Activated naive CD4-positive, alpha-beta T cell treated with anti-CD3 and anti-CD28 coated beads for 36 hours (primary cell): ENCODE measurements around the gene FCN3. TPM values are rescaled to one million over a fixed set of nuclear protein-coding genes. Genes with fewer than 3 reads are reported as not detected.

Experiments used
- CTCF ChIA-PET: fragments of 350-600 bp; sonication (Branson Sonifier 250); formaldehyde crosslinking; loops from one replicate; lab custom pipeline; 2021; ENCODE audit warnings: antibody characterized with exemption; lab: Charles Lee
- DNase-seq: peaks from one replicate; pipeline ENCODE4 v3.0.0-alpha.2; 2020
- H3K27ac Mint-ChIP-seq: one replicate; pipeline ENCODE4 v1.8.0; 2021; ENCODE audit warnings: mild to moderate bottlenecking, mixed read lengths
- H3K27me3 Mint-ChIP-seq: one replicate; pipeline ENCODE4 v1.8.0; 2021; ENCODE audit warnings: low read depth, mixed read lengths
- H3K36me3 Mint-ChIP-seq: one replicate; pipeline ENCODE4 v1.8.0; 2021; ENCODE audit warnings: low read depth, mixed read lengths
- H3K4me1 Mint-ChIP-seq: one replicate; pipeline ENCODE4 v1.8.0; 2021; ENCODE audit warnings: low read depth, mixed read lengths
- H3K4me3 Mint-ChIP-seq: one replicate; pipeline ENCODE4 v1.8.0; 2021; ENCODE audit warnings: mild to moderate bottlenecking, moderate library complexity, mixed read lengths
- H3K9me3 Mint-ChIP-seq: one replicate; pipeline ENCODE4 v1.8.0; 2021; ENCODE audit warnings: mixed read lengths
- intact Hi-C: fragments of 100-400 bp; cut with micrococcal nuclease; formaldehyde crosslinking; loops from one replicate; pipeline ENCODE4 v1.15.1; 2023
- total RNA-seq, 2 experiments: library from RNA; stranded (reverse); gene quantifications; one replicate each; pipeline ENCODE4 v1.2.3, GENCODE V29; 2021

Gene FCN3
- total RNA-seq, 2 experiments from 2014 or later = not detected

GRCh38 chr1:27372022-27372807 lies 2.4 kb downstream of the FCN3 start:
- no peak for DNase-seq
- H3K27me3 Mint-ChIP-seq = no peaks in the 10 kb centered on the region
- intact Hi-C loops = no loop called here
- no peak overlapping the region for H3K4me3 Mint-ChIP-seq
- peaks cover 7% of the 10 kb centered on the region for H3K4me1 Mint-ChIP-seq
- H3K36me3 Mint-ChIP-seq = no peaks in the 10 kb centered on the region
- H3K27ac Mint-ChIP-seq = no peak overlapping the region
- CTCF ChIA-PET = interaction anchor here (0.7 to 1.6 kb wide), 3 partner anchors 39 to 1637 kb away, joined by 3 to 4 read pairs (median 3); no protein-coding TSS in a partner anchor
- H3K9me3 Mint-ChIP-seq = no peaks in the 10 kb centered on the region

- Mint-ChIP-seq H3K4me1 (peaks cover 25% of the 10 kb centered on the region), H3K4me3 (no peak overlapping the region), H3K36me3 (no peaks in the 10 kb centered on the region), H3K9me3 (no peaks in the 10 kb centered on the region), H3K27me3 (no peaks in the 10 kb centered on the region), H3K27ac (no peak overlapping the region)
- DNase-seq = no peak
- CTCF ChIA-PET = interaction anchor here (0.8 to 2.1 kb wide), 3 partner anchors 12 to 70 kb away, joined by 3 to 6 read pairs (median 4); no protein-coding TSS in a partner anchor
- intact Hi-C loops = no loop called here
These were observed 5.6 kb downstream of the FCN3 start for GRCh38 chr1:27368869-27369582.

- Mint-ChIP-seq H3K9me3 (no peaks in the 10 kb centered on the region), H3K36me3 (no peaks in the 10 kb centered on the region), H3K4me1 (peaks cover 25% of the 10 kb centered on the region), H3K27me3 (no peaks in the 10 kb centered on the region), H3K27ac (no peak overlapping the region), H3K4me3 (peak overlapping the region; percentile 71)
- CTCF ChIA-PET = interaction anchor here (0.7 to 1.5 kb wide), 4 partner anchors 16 to 34 kb away, joined by 3 to 4 read pairs (median 4); partner anchors contain the start of gene CD164L2
- intact Hi-C loops = loop anchor here (2.0 kb wide), 1 partner anchor 44 kb away; the partner anchor contains the start of gene TMEM222
- DNase-seq = no peak
These were observed 7.4 kb downstream of the FCN3 start for GRCh38 chr1:27367160-27367650.

- intact Hi-C loops = loop anchor here (2.0 kb wide), 1 partner anchor 44 kb away; the partner anchor contains the start of gene TMEM222
- no peaks in the 10 kb centered on the region for H3K9me3 Mint-ChIP-seq
- peaks cover 25% of the 10 kb centered on the region for H3K4me1 Mint-ChIP-seq
- no peaks in the 10 kb centered on the region for H3K36me3 Mint-ChIP-seq
- H3K27ac Mint-ChIP-seq = no peak within 1 kb of the TSS
- CTCF ChIA-PET = interaction anchor here (0.6 to 2.2 kb wide), 9 partner anchors 9 to 296 kb away, joined by 3 to 14 read pairs (median 3); partner anchors contain the start of gene CD164L2
- no peaks in the 10 kb centered on the region for H3K27me3 Mint-ChIP-seq
- peak within 1 kb of the TSS; percentile 83 for H3K4me3 Mint-ChIP-seq
- DNase-seq = peak; percentile 72
These were observed 8.0 kb downstream of the FCN3 start, which contains the start of gene MAP3K6 for GRCh38 chr1:27366411-27367159. MAP3K6 (minus strand) TSS chr1:27366961; CDS start chr1:27366597, 364 bp downstream.

GRCh38 chr1:27366113-27366410 lies 8.6 kb downstream of the FCN3 start:
- H3K4me3 Mint-ChIP-seq = peak overlapping the region; percentile 83

GRCh38 chr1:27365372-27366112 lies 9.1 kb downstream of the FCN3 start:
- peak overlapping the region; percentile 34 for H3K27ac Mint-ChIP-seq
- H3K27me3 Mint-ChIP-seq = no peaks in the 10 kb centered on the region

More at GRCh38 chr1:27366113-27366410, 8.6 kb downstream of the FCN3 start:
- Mint-ChIP-seq H3K27ac (no peak overlapping the region), H3K36me3 (no peaks in the 10 kb centered on the region), H3K4me1 (peaks cover 25% of the 10 kb centered on the region), H3K27me3 (no peaks in the 10 kb centered on the region), H3K9me3 (no peaks in the 10 kb centered on the region)
- DNase-seq = peak; percentile 80
- CTCF ChIA-PET = interaction anchor here (0.6 to 2.2 kb wide), 10 partner anchors 9 to 297 kb away, joined by 3 to 14 read pairs (median 3); partner anchors contain the start of gene CD164L2
- intact Hi-C loops = loop anchor here (2.0 kb wide), 1 partner anchor 43 kb away; the partner anchor contains the start of gene TMEM222

GRCh38 chr1:27364696-27365371 lies 9.8 kb downstream of the FCN3 start:
- H3K27me3 Mint-ChIP-seq = no peaks in the 10 kb centered on the region
- DNase-seq = no peak
- no peaks in the 10 kb centered on the region for H3K36me3 Mint-ChIP-seq
- peaks cover 27% of the 10 kb centered on the region for H3K4me1 Mint-ChIP-seq
- H3K9me3 Mint-ChIP-seq = no peaks in the 10 kb centered on the region
- H3K27ac Mint-ChIP-seq = no peak overlapping the region
- H3K4me3 Mint-ChIP-seq = peak overlapping the region; percentile 83
- intact Hi-C loops = no loop called here
- CTCF ChIA-PET = interaction anchor here (0.9 to 2.2 kb wide), 4 partner anchors 8 to 32 kb away, joined by 3 to 14 read pairs (median 4); no protein-coding TSS in a partner anchor

More at GRCh38 chr1:27365372-27366112, 9.1 kb downstream of the FCN3 start:
- CTCF ChIA-PET = interaction anchor here (0.9 to 2.2 kb wide), 9 partner anchors 8 to 243 kb away, joined by 3 to 14 read pairs (median 3); partner anchors contain the start of gene CD164L2
- Mint-ChIP-seq H3K9me3 (no peaks in the 10 kb centered on the region), H3K4me1 (peaks cover 25% of the 10 kb centered on the region), H3K36me3 (no peaks in the 10 kb centered on the region), H3K4me3 (peak overlapping the region; percentile 83)
- intact Hi-C loops = loop anchor here (2.0 kb wide), 1 partner anchor 43 kb away; the partner anchor contains the start of gene TMEM222
- DNase-seq = peak; percentile 87

- intact Hi-C loops = no loop called here
- CTCF ChIA-PET = no interaction called here
- peaks cover 28% of the 10 kb centered on the region for H3K4me1 Mint-ChIP-seq
- H3K27me3 Mint-ChIP-seq = no peaks in the 10 kb centered on the region
- H3K4me3 Mint-ChIP-seq = no peak overlapping the region
- H3K36me3 Mint-ChIP-seq = no peaks in the 10 kb centered on the region
- H3K27ac Mint-ChIP-seq = no peak overlapping the region
- no peak for DNase-seq
- H3K9me3 Mint-ChIP-seq = no peaks in the 10 kb centered on the region
These were observed 10.6 kb downstream of the FCN3 start for GRCh38 chr1:27363766-27364695.

- peaks cover 39% of the 10 kb centered on the region for H3K4me1 Mint-ChIP-seq
These were observed 13.1 kb downstream of the FCN3 start for GRCh38 chr1:27361553-27361952.

GRCh38 chr1:27361044-27361402 lies 13.6 kb downstream of the FCN3 start:
- H3K4me1 Mint-ChIP-seq = peaks cover 45% of the 10 kb centered on the region
- intact Hi-C loops = no loop called here
- H3K4me3 Mint-ChIP-seq = no peak overlapping the region
- DNase-seq = no peak
- H3K27me3 Mint-ChIP-seq = no peaks in the 10 kb centered on the region
- H3K27ac Mint-ChIP-seq = no peak overlapping the region
- H3K36me3 Mint-ChIP-seq = no peaks in the 10 kb centered on the region
- CTCF ChIA-PET = interaction anchor here (1.4 kb wide), 1 partner anchor 59 kb away, joined by 4 read pairs; no protein-coding TSS in a partner anchor
- H3K9me3 Mint-ChIP-seq = no peaks in the 10 kb centered on the region

More at GRCh38 chr1:27361553-27361952, 13.1 kb downstream of the FCN3 start:
- Mint-ChIP-seq H3K4me3 (no peak overlapping the region), H3K36me3 (no peaks in the 10 kb centered on the region), H3K9me3 (no peaks in the 10 kb centered on the region), H3K27me3 (no peaks in the 10 kb centered on the region), H3K27ac (no peak overlapping the region)
- CTCF ChIA-PET = interaction anchor here (1.2 to 1.4 kb wide), 2 partner anchors 26 to 60 kb away, joined by 4 to 5 read pairs; no protein-coding TSS in a partner anchor
- intact Hi-C loops = no loop called here
- no peak for DNase-seq
